ENCODE results near the gene VEGFA. TPM values are rescaled to one million over a fixed set of nuclear protein-coding genes. Genes with fewer than 3 reads are reported as not detected.

VEGFA gene
- total RNA-seq, 2 donors from 2014 or later, result 127 to 335 TPM

DNA sequence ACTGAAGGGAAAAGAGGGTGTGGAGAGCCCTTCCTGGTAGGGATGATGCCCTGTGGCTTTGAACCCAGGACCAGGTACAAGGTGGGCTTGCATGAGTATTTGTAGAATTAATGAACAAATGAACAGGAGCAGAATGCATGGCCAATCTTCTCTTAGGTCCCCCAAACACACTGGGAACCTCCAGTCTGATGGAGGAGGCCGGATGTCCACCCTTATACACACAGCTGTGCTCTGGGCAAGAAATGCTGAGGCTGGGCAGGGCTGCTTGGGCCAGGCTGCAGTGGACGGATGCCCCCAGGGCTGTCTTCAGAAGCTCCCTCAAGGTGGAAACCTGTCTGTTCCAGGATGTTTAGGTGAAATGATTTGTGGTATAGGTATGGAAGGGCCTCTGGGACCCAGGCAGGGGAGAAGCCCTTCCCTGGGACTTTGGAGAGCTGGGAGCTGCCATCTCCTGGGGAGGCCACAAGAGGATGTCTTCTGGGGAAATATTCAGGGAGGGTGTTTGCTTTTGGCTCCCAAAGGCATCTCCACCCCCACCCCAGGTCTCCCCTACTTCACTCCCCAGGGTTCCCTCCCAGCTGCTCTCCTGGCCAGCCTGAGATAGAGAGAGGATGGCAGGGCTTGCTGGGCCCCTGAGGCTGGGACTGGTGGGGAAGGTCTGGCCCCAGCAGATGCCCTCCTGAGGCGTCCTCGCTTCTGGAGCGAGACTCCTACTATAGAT, 23.3 kb downstream of the VEGFA start:
- intact Hi-C loops (cut with DNase I), result no loop called here
- H3K4me1 ChIP-seq (replicated peaks), result no peaks in the 10 kb centered on the region
- H3K27ac ChIP-seq, result no peak overlapping the region
- DNase-seq (ENCODE audit: low spot score), result no peak
- H3K27me3 ChIP-seq (replicated peaks; ENCODE audit: insufficient read depth), result no peaks in the 10 kb centered on the region
- 83% methylated on average over 5 of the region's 5 CpGs for WGBS
- no peaks in the 10 kb centered on the region for H3K36me3 ChIP-seq
- H3K9me3 ChIP-seq, result no peaks in the 10 kb centered on the region
- TF ChIP-seq POLR2A (IDR thresholded peaks at IDR 0.05), result no peak
- TF ChIP-seq POLR2AphosphoS5 (IDR thresholded peaks at IDR 0.05), result no peak
- TF ChIP-seq, protein P1, sequence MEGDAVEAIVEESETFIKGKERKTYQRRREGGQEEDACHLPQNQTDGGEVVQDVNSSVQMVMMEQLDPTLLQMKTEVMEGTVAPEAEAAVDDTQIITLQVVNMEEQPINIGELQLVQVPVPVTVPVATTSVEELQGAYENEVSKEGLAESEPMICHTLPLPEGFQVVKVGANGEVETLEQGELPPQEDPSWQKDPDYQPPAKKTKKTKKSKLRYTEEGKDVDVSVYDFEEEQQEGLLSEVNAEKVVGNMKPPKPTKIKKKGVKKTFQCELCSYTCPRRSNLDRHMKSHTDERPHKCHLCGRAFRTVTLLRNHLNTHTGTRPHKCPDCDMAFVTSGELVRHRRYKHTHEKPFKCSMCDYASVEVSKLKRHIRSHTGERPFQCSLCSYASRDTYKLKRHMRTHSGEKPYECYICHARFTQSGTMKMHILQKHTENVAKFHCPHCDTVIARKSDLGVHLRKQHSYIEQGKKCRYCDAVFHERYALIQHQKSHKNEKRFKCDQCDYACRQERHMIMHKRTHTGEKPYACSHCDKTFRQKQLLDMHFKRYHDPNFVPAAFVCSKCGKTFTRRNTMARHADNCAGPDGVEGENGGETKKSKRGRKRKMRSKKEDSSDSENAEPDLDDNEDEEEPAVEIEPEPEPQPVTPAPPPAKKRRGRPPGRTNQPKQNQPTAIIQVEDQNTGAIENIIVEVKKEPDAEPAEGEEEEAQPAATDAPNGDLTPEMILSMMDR (IDR thresholded peaks at IDR 0.05), result no peak
- H3K4me3 ChIP-seq, result no peak overlapping the region

GRCh38 chr6:43793875-43794242, 23.8 kb downstream of the VEGFA start:
- H3K27ac ChIP-seq, result no peak overlapping the region
- H3K4me3 ChIP-seq, result no peak overlapping the region
- 83% methylated on average over 9 of the region's 9 CpGs for WGBS
- no peaks in the 10 kb centered on the region for H3K9me3 ChIP-seq
- H3K4me1 ChIP-seq (replicated peaks), result no peaks in the 10 kb centered on the region
- DNase-seq (ENCODE audit: low spot score), result no peak
- H3K27me3 ChIP-seq (replicated peaks; ENCODE audit: insufficient read depth), result no peaks in the 10 kb centered on the region
- TF ChIP-seq POLR2AphosphoS5 (IDR thresholded peaks at IDR 0.05), result no peak
- TF ChIP-seq, protein P1 (IDR thresholded peaks at IDR 0.05), result no peak
- no peak for TF ChIP-seq POLR2A (IDR thresholded peaks at IDR 0.05)
- intact Hi-C loops (cut with DNase I), result no loop called here
- H3K36me3 ChIP-seq, result no peaks in the 10 kb centered on the region

DNA sequence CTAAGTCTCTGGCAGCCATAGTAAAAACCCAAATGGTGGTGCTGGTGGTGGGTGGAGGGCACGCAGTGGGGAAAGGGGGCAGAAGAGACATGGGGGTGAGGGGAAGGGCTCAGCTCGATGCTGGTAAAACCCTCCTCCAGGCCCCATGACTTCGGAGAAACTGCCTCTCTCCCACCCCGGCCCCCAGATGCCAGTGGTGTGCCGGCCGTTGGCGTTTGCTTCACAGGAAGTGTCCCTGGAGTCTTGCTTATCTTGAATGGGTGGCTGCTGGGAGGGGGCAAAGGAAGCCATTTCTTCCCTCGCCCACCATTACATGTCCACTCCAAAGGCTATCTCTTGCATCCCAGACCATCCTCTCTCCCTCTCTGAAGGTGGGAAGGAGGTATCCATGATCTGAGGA, 25.4 kb downstream of the VEGFA start:
- Histone ChIP-seq H3K27me3 (replicated peaks; ENCODE audit: insufficient read depth) (no peaks in the 10 kb centered on the region), H3K4me3 (no peak overlapping the region), H3K36me3 (no peaks in the 10 kb centered on the region), H3K9me3 (no peaks in the 10 kb centered on the region), H3K27ac (no peak overlapping the region), H3K4me1 (replicated peaks) (no peaks in the 10 kb centered on the region)
- intact Hi-C loops (cut with DNase I), result no loop called here
- TF ChIP-seq POLR2A (IDR thresholded peaks at IDR 0.05), result no peak
- TF ChIP-seq POLR2AphosphoS5 (IDR thresholded peaks at IDR 0.05), result no peak
- TF ChIP-seq, protein P1 (IDR thresholded peaks at IDR 0.05), result no peak
- 86% methylated on average over 8 of the region's 8 CpGs for WGBS
- DNase-seq (ENCODE audit: low spot score), result no peak

- no peak overlapping the region for H3K27ac ChIP-seq
- H3K27me3 ChIP-seq (replicated peaks; ENCODE audit: insufficient read depth), result no peaks in the 10 kb centered on the region
- DNase-seq (ENCODE audit: low spot score), result no peak
- H3K4me3 ChIP-seq, result no peak overlapping the region
- H3K4me1 ChIP-seq (replicated peaks), result no peaks in the 10 kb centered on the region
- H3K36me3 ChIP-seq, result no peaks in the 10 kb centered on the region
- TF ChIP-seq, protein P1 (IDR thresholded peaks at IDR 0.05), result no peak
- no peak for TF ChIP-seq POLR2AphosphoS5 (IDR thresholded peaks at IDR 0.05)
- no peak for TF ChIP-seq POLR2A (IDR thresholded peaks at IDR 0.05)
- intact Hi-C loops (cut with DNase I), result no loop called here
- WGBS, result 76% methylated on average over 5 of the region's 5 CpGs
- no peaks in the 10 kb centered on the region for H3K9me3 ChIP-seq
These were observed 26.2 kb downstream of the VEGFA start for GRCh38 chr6:43796168-43796567.
